ENCODE data around the gene SPOCD1. TPM values are rescaled to one million over a fixed set of nuclear protein-coding genes. Genes with fewer than 3 reads are reported as not detected.

Gene SPOCD1
- total RNA-seq, 1 donor from 2014 or later: 1.3 TPM

DNA sequence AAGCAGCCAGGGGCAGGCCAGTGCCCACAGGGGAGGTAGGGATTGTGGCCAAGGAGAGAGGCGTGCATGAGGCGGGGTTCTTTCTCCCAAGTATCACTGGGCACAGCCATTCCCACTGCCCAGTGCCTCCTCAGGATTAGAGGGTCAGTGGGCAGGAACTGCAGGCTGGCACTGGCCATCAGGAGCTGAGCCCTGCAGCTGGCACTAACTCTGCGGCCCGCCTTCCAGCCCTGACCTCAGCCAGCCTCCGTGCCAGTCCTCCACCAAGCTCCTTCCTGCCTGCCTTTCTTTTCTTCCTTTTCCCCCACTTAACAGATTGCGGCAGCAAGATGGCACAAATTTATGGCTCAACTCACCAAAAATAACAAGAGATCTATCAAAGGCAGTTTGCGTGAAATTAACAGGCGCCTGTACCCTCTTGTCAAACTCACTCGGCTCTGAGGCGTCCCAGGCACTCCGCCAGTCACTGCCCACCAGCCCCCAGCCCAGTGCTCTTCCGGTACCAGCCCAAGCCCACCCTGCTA is 62.8 kb downstream of the SPOCD1 start:
- peak; percentile 25 for ATAC-seq
- intact Hi-C loops (cut with DNase I): no loop called here
- no peak for DNase-seq (ENCODE audit: low spot score)

DNA sequence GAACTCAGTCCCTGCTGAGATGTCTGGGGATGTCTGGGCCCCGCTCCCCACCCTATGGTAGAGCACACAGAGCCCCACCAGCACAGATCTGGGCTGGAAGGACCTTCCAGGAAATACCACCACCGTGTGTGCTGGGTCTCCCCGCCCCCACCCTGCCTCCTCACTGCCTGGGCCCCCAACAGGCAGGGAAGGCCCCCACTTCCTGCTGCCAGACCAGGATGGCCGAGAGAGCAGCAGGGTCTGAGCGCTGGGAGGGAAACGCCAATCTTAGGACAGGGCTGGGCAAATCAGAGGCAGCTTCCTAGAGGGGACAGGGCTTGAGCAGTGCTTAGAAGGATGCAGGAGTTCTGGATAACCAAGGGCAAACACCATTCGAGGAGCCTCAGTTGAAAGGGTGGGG is 63.6 kb downstream of the SPOCD1 start:
- ATAC-seq: no peak
- intact Hi-C loops (cut with DNase I): no loop called here
- DNase-seq (ENCODE audit: low spot score): no peak

DNA sequence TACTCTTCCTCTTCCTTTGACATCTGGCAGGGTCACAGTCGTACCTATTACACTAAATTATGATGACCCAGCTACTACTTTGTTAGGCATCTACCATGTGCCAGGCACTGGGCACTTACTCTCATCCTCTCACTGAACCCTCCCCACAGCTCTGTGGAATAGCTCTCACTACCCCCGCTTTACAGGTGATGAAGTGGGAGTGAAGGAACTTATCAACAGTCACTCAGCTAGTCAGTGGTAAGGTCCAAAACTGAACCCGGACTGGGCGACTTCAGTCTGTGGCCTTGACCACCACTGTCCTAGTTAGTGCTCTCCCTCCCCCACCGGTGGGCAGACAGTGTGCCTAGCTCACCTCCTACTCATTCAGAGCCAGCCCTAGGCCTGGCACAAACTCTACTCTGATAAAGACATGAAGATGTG is 64.0 kb downstream of the SPOCD1 start:
- DNase-seq (ENCODE audit: low spot score) (no peak), ATAC-seq (no peak)
- intact Hi-C loops (cut with DNase I): no loop called here

DNA sequence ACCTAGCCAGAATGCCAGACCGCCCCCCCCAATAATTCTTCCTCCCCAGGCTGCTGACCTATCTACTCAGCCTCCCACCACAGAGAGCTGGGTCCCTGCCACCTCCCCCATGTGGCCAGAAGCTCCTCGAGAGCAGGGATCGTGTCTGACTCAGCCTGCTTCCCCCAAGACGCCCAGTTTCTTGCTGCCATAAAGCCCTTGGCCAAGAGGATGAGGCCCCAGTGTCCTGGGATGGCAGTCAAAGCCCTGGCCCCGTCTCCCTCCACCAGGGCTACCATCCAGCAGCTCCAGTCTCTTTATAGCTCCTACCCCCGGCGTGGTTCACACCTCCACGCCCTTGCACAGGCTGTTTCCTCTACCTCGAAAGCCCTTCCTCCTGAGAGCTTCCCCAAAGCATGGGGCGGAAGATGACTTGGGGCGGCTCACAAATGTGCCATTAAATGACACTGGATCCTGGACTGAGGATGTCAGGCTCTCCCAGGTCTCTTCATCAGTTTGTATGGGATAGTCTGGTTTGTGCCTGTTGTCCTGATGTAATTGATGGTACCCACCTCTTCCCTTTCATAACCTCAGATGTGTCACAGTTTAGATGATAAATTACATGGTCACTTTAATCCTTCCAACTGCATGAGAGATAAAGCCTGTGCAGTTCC is 64.8 kb downstream of the SPOCD1 start:
- intact Hi-C loops (cut with DNase I): no loop called here
- ATAC-seq (no peak), DNase-seq (ENCODE audit: low spot score) (no peak)

DNA sequence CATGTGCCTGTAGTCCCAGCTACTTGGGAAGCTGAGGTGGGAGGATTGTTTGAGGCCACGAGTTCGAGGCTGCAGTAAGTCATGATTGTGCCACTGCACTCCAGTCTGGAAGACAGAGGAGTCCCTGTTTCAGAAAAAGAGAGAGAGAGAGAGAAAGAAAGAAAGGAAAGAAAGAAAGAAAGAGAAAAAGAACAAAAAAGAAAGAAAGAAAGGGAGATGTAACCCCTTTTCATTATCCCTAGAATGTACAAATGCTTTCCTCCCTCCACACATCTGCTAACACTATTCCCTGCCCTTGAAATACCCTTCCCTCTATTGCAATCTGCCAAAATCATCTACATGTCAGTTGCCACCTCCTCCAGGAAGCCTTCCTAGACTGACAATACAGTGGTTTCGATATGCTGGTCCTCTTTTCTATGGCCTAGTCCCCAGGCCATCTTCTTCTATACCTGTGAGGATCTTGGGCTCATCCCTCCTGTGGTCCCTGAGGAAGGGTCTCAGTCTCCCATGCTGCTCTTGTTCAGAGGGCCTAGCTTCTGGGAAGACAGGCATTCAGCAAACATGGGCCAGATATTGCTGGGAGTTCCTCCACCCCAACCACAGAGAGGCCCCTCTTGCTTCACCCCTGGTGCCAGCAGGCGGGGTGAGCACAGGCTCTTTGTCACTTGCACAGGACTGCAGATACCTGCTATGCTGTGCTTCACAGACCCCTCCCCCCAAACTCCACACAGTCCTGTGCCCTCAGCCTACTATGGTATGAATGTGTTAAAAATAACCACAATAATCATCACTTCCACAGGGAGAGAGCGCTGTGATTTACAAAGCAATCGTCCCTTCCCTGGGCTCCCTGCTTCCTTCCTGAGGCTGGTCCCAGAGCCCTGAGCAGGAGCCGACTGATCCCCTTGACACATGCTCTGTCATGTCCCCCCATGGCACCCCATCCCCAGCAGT is 65.8 kb downstream of the SPOCD1 start:
- no peak for ATAC-seq
- intact Hi-C loops (cut with DNase I): no loop called here
- no peak for DNase-seq (ENCODE audit: low spot score)

- ATAC-seq (no peak), DNase-seq (ENCODE audit: low spot score) (no peak)
Observed at GRCh38 chr1:31748365-31748764, 67.5 kb downstream of the SPOCD1 start.

GRCh38 chr1:31747304-31747703 is 68.5 kb downstream of the SPOCD1 start:
- intact Hi-C loops (cut with DNase I): no loop called here
- no peak for ATAC-seq

More at GRCh38 chr1:31748365-31748764, 67.5 kb downstream of the SPOCD1 start:
- intact Hi-C loops (cut with DNase I): no loop called here

DNA sequence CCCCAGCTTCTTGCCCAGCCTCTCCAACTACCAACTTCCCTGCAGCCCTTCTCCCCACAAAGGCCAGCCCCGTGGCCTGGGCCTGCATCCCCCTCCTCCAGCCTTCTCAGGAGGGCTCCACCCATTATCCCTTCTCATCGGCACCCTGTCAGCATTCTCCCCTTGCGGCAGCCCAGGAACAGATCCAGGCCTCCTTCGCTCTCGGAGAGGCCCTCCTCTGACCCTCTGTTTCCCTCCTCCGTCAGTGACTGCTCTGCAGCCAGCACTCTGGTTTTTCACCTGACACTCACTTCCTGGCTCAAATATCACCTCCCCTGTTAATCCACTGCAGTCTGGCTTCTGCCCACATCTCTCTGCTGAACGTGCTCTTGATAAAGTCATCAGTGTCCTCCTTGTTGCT is 69.1 kb downstream of the SPOCD1 start:
- intact Hi-C loops (cut with DNase I): no loop called here
- no peak for DNase-seq (ENCODE audit: low spot score)
- ATAC-seq: no peak

More at GRCh38 chr1:31747304-31747703, 68.5 kb downstream of the SPOCD1 start:
- DNase-seq (ENCODE audit: low spot score): no peak

DNA sequence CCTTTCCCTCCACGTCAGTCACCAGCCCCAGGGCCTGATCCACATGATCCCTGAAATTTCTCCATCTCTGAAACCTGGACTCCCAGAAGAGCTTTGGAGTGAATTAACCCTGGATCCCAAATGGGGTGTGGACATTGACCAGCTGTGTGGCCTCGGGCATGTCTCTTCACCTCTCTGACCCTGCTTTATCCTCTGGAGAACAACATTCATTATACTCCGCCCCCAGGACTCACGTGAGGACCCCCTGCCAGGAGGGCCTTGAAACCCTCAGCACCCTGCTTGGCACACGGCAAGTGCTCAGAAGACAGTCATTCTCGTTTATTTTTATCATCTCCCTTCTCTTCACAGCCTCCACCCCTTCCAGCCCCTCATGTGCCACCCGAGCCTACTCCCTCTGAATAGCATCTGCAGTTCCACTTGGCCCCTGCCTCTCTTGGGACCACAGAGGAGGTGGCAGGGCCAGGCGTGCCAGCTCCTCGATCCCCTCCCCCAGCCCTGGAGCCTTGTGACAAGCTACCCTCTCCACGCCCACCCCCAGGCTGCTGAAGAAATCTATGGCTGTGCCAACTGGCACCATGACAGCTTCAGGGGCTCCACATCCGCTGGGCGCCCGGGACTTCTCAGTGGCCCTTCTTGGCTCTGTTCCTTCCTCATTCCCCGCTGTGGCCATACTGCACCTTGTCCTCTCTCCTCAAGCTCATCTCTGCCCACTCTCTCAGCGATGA is 69.7 kb downstream of the SPOCD1 start:
- intact Hi-C loops (cut with DNase I): no loop called here
- ATAC-seq (peak; percentile 10), DNase-seq (ENCODE audit: low spot score) (no peak)

DNA sequence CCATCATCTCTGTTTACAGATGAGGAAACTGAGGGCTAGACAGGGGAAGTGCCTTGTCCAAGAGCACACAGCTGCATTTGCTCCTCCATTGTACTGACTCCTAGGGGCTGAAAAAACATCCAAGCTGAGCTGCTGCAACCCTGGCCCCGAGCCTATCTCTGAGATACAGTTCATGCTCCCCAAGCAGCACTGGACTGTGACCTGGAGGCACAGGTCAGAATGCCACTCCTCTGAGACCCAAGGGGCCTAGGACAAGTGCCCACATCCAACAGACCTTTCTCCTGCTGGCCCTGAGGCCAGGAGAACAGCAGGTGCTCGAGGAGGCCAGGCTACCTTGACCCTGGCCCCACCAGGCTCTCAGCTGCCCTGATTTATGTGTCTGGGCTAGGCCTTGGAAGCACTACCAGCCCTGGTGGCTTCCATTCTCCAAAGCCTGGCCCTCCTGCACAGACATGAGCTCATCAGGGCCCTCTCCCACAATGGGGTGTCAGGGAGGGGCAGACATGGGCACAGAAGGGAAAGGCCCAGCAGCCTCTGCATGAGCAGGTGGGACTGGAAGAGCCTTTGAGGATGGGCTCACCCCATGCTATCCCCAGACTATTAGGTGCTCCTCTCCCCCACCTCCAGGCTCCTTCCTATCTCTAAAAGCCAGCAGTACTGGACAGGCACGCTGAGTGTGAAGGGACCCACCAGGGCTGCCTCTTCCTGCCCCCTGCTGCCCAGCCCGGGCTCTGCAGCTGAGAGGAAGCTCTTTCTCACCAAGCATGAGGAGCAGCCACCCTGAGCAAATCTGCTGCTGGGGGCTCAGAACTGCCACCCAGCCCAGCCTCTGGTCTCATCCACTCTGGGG is 70.5 kb downstream of the SPOCD1 start:
- ATAC-seq: peak; percentile 84
- peak; percentile 82 for DNase-seq (ENCODE audit: low spot score)
- intact Hi-C loops (cut with DNase I): no loop called here

DNA sequence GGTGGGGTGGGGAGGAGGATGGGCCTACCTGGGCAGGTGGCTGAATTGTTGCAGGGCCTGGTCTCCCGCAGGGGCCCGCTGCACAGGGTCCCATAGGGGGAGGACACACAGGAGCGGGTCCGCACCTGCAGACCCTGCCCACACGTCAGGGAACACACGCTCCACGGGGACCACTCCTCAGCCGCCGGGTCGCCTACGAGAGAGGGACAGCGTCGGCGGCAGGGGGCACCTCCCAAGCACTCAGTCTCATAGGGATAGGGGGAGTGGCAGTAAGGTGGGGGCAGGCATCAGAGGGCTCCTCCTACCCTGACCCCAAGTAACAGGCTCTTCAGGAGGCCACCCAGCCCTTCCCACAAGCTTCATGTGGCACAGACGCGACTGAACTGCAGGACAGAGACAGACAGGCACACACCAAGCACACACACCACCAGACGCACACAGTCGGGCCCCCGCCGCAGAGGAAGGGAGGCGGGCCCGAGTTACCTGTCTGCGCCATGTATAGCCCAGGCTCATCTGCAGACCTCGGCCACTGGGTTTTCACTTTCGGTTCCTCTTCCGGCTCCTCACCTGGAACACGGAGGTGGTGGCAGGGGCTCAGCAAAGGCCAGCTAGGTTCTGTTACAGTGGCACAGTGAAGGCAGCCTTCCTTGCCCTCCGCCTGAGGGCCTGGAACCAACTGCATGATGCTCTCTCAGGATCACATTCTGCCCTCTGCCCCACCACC is 71.5 kb downstream of the SPOCD1 start:
- ATAC-seq (no peak), DNase-seq (ENCODE audit: low spot score) (no peak)
- intact Hi-C loops (cut with DNase I): no loop called here

DNA sequence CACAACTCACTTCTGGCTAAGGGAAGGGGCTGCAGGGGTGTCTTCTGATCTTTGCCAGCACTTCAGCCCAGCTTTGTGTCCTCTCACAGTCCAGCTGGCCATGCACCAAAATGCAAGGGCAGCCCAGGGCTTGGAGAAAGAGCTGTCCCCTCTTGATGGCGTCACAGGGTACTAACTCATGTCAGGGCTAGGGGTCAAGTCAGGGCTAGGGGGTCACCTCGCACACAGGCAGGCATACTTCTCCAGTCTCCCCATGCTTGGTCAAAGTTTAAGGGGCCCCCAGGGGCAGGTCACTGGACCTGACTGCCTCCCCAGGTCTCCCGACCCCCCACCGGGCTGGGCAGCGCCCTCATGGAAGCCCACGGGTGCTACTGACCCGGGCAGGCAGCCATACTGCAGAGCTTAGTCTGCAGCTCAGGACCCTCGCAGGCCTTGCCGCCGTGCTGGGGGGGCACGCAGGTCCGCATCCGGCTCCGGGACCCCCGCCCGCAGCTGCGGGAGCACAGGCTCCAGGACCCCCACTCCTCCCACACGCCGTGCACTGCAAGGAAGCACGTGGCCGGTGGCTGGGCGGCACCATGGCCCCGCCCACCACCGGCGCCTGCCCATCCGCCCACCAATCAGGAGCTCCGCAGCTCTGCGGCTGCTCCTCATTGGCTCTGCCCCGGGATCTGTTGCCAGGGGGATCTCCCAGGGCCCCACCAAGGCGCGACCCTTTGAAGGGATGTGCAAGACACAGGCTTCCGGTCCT is 73.2 kb downstream of the SPOCD1 start:
- DNase-seq (ENCODE audit: low spot score) (no peak), ATAC-seq (no peak)
- intact Hi-C loops (cut with DNase I): no loop called here

Small RNAs within 50 kb of the gene (microRNA-seq; reads per million reads assigned to microRNA genes)
- not detected for gene MIR4254

Other genes with a start within 250 kb of the SPOCD1 start
- gene TINAGL1, start 239.5 kb downstream of the SPOCD1 start, total RNA-seq: 91.9 TPM
- 0.31 TPM for gene HCRTR1, start 198.3 kb downstream of the SPOCD1 start, total RNA-seq
- 56.7 TPM for gene PEF1, start 171.1 kb downstream of the SPOCD1 start, total RNA-seq
- 179 TPM for gene COL16A1, start 112.0 kb downstream of the SPOCD1 start, total RNA-seq
- gene ADGRB2, start 51.7 kb downstream of the SPOCD1 start, total RNA-seq: 5.2 TPM
- gene PTP4A2, start 122.3 kb upstream of the SPOCD1 start, total RNA-seq: 256 TPM
- 93.9 TPM for gene KHDRBS1, start 197.8 kb upstream of the SPOCD1 start, total RNA-seq

Measured in sciatic nerve (tissue), 2 donors.